HG03159 (cell line): ENCODE results near the gene CACFD1.

Experiments used
- ATAC-seq: cut with Tn5 transposase; IDR thresholded peaks from one replicate; pipeline ENCODE4 v1.9.1; 2021; ENCODE audit warnings: mild to moderate bottlenecking, moderate library complexity; ENCODE audit not compliant: unreplicated experiment

The CACFD1 gene

GRCh38 chr9:133515615-133516255 lies 56.0 kb downstream of the CACFD1 start:
- no peak for ATAC-seq

GRCh38 chr9:133516256-133516960 lies 56.6 kb downstream of the CACFD1 start:
- no peak for ATAC-seq

GRCh38 chr9:133516961-133517350 lies 57.2 kb downstream of the CACFD1 start:
- ATAC-seq: no peak

- no peak for ATAC-seq
These were observed 57.9 kb downstream of the CACFD1 start for GRCh38 chr9:133517711-133518110.

GRCh38 chr9:133518200-133518599 lies 58.4 kb downstream of the CACFD1 start:
- no peak for ATAC-seq

GRCh38 chr9:133518706-133519449 lies 59.1 kb downstream of the CACFD1 start:
- no peak for ATAC-seq

- ATAC-seq: no peak
These were observed 59.9 kb downstream of the CACFD1 start for GRCh38 chr9:133519693-133520092.

GRCh38 chr9:133520121-133520835 lies 60.5 kb downstream of the CACFD1 start:
- no peak for ATAC-seq
